ENCODE measurements around the gene ZFPL1. TPM values are rescaled to one million over a fixed set of nuclear protein-coding genes. Genes with fewer than 3 reads are reported as not detected.

Gene ZFPL1
- total RNA-seq, result 10 to 100 TPM; 36.0 to 51.2 TPM

DNA sequence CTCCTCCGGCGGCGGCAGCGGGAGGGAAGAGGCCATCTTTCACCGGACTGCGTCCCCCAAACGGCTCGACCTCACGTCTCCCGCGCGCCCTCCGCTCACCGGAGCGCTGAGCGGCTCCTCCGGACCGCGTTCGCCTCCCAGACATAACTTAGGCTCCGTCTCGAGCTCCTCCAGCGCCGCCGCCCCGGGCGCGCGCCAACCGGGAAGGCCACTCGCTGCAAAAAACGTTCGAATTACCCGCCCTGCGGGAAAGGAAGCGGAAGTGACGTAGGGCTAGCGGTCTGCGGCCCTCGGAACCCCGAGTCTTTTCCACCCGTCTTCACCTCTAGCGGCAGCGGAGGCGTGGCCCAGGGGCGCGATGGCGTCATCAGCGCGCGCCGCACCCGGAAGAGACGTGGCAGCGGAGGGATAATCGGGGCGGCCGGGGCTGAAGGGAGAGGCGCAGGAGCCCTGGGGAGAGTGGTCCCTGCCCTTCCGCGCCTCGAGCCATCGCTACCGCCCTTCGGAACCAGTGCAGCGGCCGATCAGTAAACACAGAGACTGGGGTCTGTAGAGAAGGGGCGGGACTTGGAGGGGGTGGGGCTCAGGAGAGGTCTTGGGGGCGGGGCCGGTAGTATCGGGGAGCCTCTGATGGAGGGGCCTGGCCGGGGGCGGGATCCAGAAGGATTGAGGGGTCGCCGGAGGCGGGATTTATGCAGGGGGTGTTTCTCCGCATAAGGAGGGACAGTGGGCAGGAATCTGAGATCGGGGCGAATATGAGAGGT lies at the start of gene ZFPL1, which contains the start of gene CDCA5:
Gene ZFPL1 (plus strand): TSS at position 389 of the 764 bp plus-strand sequence. CDS start 477 bp downstream, outside the sequence.
Gene CDCA5 (minus strand): TSS at position 207 of the 764 bp plus-strand sequence. CDS start 62 bp downstream, at position 145.
- TF ChIP-seq, protein P1, sequence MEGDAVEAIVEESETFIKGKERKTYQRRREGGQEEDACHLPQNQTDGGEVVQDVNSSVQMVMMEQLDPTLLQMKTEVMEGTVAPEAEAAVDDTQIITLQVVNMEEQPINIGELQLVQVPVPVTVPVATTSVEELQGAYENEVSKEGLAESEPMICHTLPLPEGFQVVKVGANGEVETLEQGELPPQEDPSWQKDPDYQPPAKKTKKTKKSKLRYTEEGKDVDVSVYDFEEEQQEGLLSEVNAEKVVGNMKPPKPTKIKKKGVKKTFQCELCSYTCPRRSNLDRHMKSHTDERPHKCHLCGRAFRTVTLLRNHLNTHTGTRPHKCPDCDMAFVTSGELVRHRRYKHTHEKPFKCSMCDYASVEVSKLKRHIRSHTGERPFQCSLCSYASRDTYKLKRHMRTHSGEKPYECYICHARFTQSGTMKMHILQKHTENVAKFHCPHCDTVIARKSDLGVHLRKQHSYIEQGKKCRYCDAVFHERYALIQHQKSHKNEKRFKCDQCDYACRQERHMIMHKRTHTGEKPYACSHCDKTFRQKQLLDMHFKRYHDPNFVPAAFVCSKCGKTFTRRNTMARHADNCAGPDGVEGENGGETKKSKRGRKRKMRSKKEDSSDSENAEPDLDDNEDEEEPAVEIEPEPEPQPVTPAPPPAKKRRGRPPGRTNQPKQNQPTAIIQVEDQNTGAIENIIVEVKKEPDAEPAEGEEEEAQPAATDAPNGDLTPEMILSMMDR (IDR thresholded peaks at IDR 0.05), result no peak
- Histone ChIP-seq H3K4me3 (peak within 1 kb of the TSS; percentile 80), H3K27me3 (replicated peaks; ENCODE audit: insufficient read depth) (no peaks in the 10 kb centered on the region), H3K9me3 (no peaks in the 10 kb centered on the region), H3K4me1 (ENCODE audit: control insufficient read depth in 1 of 2, low read depth in 2 of 2) (peaks cover 10 to 22% of the 10 kb centered on the region in 2 donors), H3K36me3 (peaks cover 15% of the 10 kb centered on the region), H3K27ac (peak within 1 kb of the TSS; percentile 77 to 83)
- ATAC-seq (ENCODE audit: insufficient number of reproducible peaks, low FRiP score, low read depth), result peak; percentile 82
- peak; percentile 85 for DNase-seq (ENCODE audit: low spot score)

DNA sequence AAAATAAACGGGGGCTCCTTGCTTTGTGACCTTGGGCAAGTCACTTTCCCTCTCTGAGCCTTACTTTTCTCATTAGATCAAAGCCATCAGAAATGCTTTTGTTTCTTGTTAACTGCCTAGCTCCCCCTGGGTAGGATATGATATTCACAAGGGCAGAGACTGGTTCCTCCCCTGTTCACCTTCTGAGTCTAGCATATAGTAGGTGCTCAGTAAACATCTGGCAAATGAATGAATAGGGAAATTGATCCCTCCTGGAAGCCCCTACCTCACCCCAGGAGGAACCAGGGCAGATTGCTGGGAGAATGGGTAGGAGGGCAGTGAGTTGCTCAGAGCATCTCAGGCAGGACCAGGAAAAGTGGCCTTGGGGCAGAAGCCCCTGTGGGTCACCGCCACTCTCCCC lies 49.6 kb upstream of the ZFPL1 start:
- H3K36me3 ChIP-seq, result peaks cover 62% of the 10 kb centered on the region
- no peaks in the 10 kb centered on the region for H3K4me1 ChIP-seq (ENCODE audit: control insufficient read depth in 1 of 2, low read depth in 2 of 2)
- TF ChIP-seq, protein P1 (IDR thresholded peaks at IDR 0.05), result no peak
- H3K9me3 ChIP-seq, result no peaks in the 10 kb centered on the region
- no peaks in the 10 kb centered on the region for H3K27me3 ChIP-seq (replicated peaks; ENCODE audit: insufficient read depth)
- H3K4me3 ChIP-seq, result no peak overlapping the region
- ATAC-seq (ENCODE audit: insufficient number of reproducible peaks, low FRiP score, low read depth), result no peak
- no peak overlapping the region for H3K27ac ChIP-seq
- DNase-seq (ENCODE audit: low spot score), result no peak

DNA sequence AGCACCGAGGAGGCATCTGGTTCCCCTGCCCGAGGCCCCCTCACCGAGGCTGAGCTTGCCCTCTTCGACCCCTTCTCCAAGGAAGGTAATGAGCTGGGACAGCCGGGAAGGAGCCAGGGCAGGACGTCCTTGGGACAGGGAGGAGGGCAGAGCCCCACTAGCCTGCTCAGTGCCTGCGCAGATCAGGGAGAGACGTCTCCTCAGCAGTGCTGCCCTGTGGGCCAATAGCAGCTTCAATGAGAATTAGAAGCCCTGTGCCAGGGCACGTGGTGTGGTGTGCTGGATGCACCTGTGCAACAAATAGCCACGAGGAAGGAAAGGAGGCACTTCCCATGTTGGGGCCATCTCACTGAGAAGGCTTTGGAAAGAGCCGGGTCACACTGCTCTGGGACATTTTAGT lies 48.4 kb upstream of the ZFPL1 start:
- H3K27ac ChIP-seq, result no peak overlapping the region
- no peak for DNase-seq (ENCODE audit: low spot score)
- H3K4me1 ChIP-seq (ENCODE audit: control insufficient read depth in 1 of 2, low read depth in 2 of 2), result no peaks in the 10 kb centered on the region
- H3K9me3 ChIP-seq, result no peaks in the 10 kb centered on the region
- no peak overlapping the region for H3K4me3 ChIP-seq
- peaks cover 63% of the 10 kb centered on the region for H3K36me3 ChIP-seq
- TF ChIP-seq, protein P1 (IDR thresholded peaks at IDR 0.05), result no peak
- no peak for ATAC-seq (ENCODE audit: insufficient number of reproducible peaks, low FRiP score, low read depth)
- no peaks in the 10 kb centered on the region for H3K27me3 ChIP-seq (replicated peaks; ENCODE audit: insufficient read depth)

DNA sequence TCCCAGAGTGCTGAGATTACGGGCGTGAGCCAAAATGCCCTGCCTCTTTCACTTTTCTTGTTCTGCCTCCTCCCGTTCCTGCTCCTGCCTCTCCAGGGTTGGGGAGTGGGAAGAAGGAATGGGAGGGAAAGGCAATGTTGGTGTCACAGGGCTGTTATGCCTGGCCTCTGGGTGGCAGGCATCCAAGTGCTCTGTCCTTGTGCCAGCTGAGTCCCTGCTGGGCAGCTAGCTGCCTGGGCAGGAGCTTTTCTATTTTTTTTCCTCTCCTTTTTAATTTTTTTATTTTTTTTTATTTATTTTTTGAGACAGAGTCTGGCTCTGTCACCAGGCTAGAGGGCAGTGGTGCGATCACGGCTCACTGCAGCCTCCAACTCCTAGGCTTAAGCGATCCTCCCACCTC lies 47.1 kb upstream of the ZFPL1 start:
- ATAC-seq (ENCODE audit: insufficient number of reproducible peaks, low FRiP score, low read depth), result no peak
- Histone ChIP-seq H3K4me1 (ENCODE audit: control insufficient read depth in 1 of 2, low read depth in 2 of 2) (peaks cover 3 to 5% of the 10 kb centered on the region in 2 donors), H3K27me3 (replicated peaks; ENCODE audit: insufficient read depth) (no peaks in the 10 kb centered on the region), H3K27ac (peak overlapping the region in 1 of 2 donors; percentile 17), H3K36me3 (peaks cover 56% of the 10 kb centered on the region), H3K4me3 (no peak overlapping the region), H3K9me3 (no peaks in the 10 kb centered on the region)
- DNase-seq (ENCODE audit: low spot score), result no peak
- TF ChIP-seq, protein P1 (IDR thresholded peaks at IDR 0.05), result no peak

DNA sequence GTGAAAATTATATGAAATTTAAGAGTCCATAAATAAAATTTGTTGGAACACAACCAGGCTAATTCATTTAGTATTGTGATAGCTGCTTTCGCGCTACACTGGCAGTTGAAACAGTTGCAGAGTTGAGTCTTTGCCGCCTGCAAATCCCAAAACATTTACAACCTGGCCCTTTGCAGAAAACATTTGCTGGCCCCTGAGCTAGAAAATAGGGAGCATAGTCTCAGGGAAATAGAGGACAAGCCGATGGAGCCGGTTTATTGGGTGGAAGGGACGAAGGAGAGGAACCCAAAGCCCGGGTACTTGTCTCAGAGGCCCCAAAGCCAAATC lies 43.5 kb upstream of the ZFPL1 start:
- peaks cover 26% of the 10 kb centered on the region for H3K36me3 ChIP-seq
- H3K27me3 ChIP-seq (replicated peaks; ENCODE audit: insufficient read depth), result no peaks in the 10 kb centered on the region
- TF ChIP-seq, protein P1 (IDR thresholded peaks at IDR 0.05), result no peak
- H3K4me3 ChIP-seq, result peak overlapping the region; percentile 84
- DNase-seq (ENCODE audit: low spot score) (no peak), ATAC-seq (ENCODE audit: insufficient number of reproducible peaks, low FRiP score, low read depth) (no peak)
- H3K27ac ChIP-seq, result peak overlapping the region; percentile 87 to 88
- H3K4me1 ChIP-seq (ENCODE audit: control insufficient read depth in 1 of 2, low read depth in 2 of 2), result peaks cover 5 to 16% of the 10 kb centered on the region in 2 donors
- no peaks in the 10 kb centered on the region for H3K9me3 ChIP-seq
